HG03025 (cell line): ENCODE results near the gene CYP27C1.

Experiments
- ATAC-seq: cut with Tn5 transposase; IDR thresholded peaks from one replicate; pipeline ENCODE4 v1.9.1; 2021; ENCODE audit warnings: mild to moderate bottlenecking, moderate library complexity; ENCODE audit not compliant: unreplicated experiment, low FRiP score

CYP27C1 gene

GRCh38 chr2:127157651-127158485 lies 62.2 kb downstream of the CYP27C1 start:
- no peak for ATAC-seq

GRCh38 chr2:127157114-127157513 lies 63.0 kb downstream of the CYP27C1 start:
- ATAC-seq = no peak

GRCh38 chr2:127155947-127156346 lies 64.2 kb downstream of the CYP27C1 start:
- ATAC-seq = no peak

- ATAC-seq = no peak
These were observed 65.0 kb downstream of the CYP27C1 start for GRCh38 chr2:127155028-127155581.

GRCh38 chr2:127154396-127154795 lies 65.7 kb downstream of the CYP27C1 start:
- ATAC-seq = no peak

- no peak for ATAC-seq
These were observed 66.4 kb downstream of the CYP27C1 start for GRCh38 chr2:127153691-127154158.

GRCh38 chr2:127150996-127151395 lies 69.1 kb downstream of the CYP27C1 start:
- no peak for ATAC-seq

- ATAC-seq = no peak
These were observed 70.7 kb downstream of the CYP27C1 start for GRCh38 chr2:127149384-127149783.

GRCh38 chr2:127146820-127147502 lies 73.1 kb downstream of the CYP27C1 start:
- no peak for ATAC-seq

GRCh38 chr2:127146071-127146725 lies 73.9 kb downstream of the CYP27C1 start:
- ATAC-seq = no peak

GRCh38 chr2:127145280-127145895 lies 74.7 kb downstream of the CYP27C1 start:
- ATAC-seq = no peak

- ATAC-seq = no peak
These were observed 76.0 kb downstream of the CYP27C1 start for GRCh38 chr2:127143841-127144782.

- no peak for ATAC-seq
These were observed 77.2 kb downstream of the CYP27C1 start for GRCh38 chr2:127142663-127143630.

- ATAC-seq = no peak
These were observed 79.6 kb downstream of the CYP27C1 start for GRCh38 chr2:127140538-127140937.

- no peak for ATAC-seq
These were observed 80.3 kb downstream of the CYP27C1 start for GRCh38 chr2:127139766-127140165.

- no peak for ATAC-seq
These were observed 81.8 kb downstream of the CYP27C1 start for GRCh38 chr2:127138281-127138680.

GRCh38 chr2:127137741-127138140 lies 82.4 kb downstream of the CYP27C1 start:
- no peak for ATAC-seq

- ATAC-seq = no peak
These were observed 82.9 kb downstream of the CYP27C1 start for GRCh38 chr2:127137225-127137624.
